Measurements from ENCODE around the gene TRMT1L.

DNA sequence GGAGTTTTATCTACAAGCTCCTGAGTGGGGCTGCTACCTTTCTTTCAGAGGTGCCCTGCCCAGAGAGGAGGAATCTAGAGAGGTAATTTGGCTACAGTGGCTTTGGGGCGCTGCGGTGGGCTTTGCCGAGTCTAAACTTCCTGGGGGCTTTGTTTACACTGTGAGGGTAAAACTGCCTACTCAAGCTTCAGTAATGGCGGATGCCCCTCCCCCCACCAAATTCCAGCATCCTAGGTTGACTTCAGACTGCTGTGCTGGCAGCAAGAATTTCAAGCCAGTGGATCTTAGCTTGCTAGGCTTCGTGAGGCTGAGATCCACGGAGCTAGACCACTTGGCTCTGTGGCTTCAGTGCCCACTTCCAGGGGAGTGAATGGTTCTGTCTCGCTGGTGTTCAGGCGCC, 44.1 kb upstream of the TRMT1L start:
- no peak for TF ChIP-seq BACH2 (CRISPR knock-in tag; IDR thresholded peaks at IDR 0.05; ENCODE audit: borderline replicate concordance)
- TF ChIP-seq, protein P1, sequence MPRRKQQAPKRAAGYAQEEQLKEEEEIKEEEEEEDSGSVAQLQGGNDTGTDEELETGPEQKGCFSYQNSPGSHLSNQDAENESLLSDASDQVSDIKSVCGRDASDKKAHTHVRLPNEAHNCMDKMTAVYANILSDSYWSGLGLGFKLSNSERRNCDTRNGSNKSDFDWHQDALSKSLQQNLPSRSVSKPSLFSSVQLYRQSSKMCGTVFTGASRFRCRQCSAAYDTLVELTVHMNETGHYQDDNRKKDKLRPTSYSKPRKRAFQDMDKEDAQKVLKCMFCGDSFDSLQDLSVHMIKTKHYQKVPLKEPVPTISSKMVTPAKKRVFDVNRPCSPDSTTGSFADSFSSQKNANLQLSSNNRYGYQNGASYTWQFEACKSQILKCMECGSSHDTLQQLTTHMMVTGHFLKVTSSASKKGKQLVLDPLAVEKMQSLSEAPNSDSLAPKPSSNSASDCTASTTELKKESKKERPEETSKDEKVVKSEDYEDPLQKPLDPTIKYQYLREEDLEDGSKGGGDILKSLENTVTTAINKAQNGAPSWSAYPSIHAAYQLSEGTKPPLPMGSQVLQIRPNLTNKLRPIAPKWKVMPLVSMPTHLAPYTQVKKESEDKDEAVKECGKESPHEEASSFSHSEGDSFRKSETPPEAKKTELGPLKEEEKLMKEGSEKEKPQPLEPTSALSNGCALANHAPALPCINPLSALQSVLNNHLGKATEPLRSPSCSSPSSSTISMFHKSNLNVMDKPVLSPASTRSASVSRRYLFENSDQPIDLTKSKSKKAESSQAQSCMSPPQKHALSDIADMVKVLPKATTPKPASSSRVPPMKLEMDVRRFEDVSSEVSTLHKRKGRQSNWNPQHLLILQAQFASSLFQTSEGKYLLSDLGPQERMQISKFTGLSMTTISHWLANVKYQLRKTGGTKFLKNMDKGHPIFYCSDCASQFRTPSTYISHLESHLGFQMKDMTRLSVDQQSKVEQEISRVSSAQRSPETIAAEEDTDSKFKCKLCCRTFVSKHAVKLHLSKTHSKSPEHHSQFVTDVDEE (CRISPR knock-in tag; IDR thresholded peaks at IDR 0.05): no peak

Data from SK-N-SH treated with all-trans-retinoic acid at 6 μM for 48 hours (cell line).